IMR-90 (cell line): ENCODE results near the gene SLC39A3. TPM values are rescaled to one million over a fixed set of nuclear protein-coding genes. Genes with fewer than 3 reads are reported as not detected.

Source experiments
- ATAC-seq: fragments of 200-7000 bp; cut with Tn5 transposase; 2 replicates; pipeline ENCODE4 v1.9.1; 2020; ENCODE audit warnings: low read depth, mild to moderate bottlenecking, moderate library complexity
- BruUV-seq: library from RNA; stranded (reverse); fragments of 400-500 nt; replicated peaks from 2 replicates; lab custom pipeline; 2021; lab: Mats Ljungman, UMichigan
- CTCF ChIA-PET: fragments of 300-600 bp; formaldehyde crosslinking; extraction: SDS; loops from one replicate; lab custom pipeline; 2021; ENCODE audit warnings: antibody characterized with exemption; lab: Yijun Ruan, JAX
- POLR2A ChIA-PET: fragments of 300-600 bp; sonication (Branson Sonifier 250); formaldehyde crosslinking; loops from one replicate; lab custom pipeline; 2022; ENCODE audit warnings: antibody characterized with exemption; ENCODE audit not compliant: unreplicated experiment; lab: Charles Lee
- DNase-seq: peaks from one replicate; pipeline ENCODE4 v3.0.0; 2013
- H2AFZ ChIP-seq: replicated peaks from 2 replicates; pipeline ENCODE3; 2013; ENCODE audit warnings: low read length, mild to moderate bottlenecking; ENCODE audit not compliant: poor library complexity
- H2AK5ac ChIP-seq: 2 replicates; pipeline ENCODE4 v1.6.1; 2013; ENCODE audit warnings: low read depth, low read length, inconsistent platforms
- H2AK9ac ChIP-seq: replicated peaks from 2 replicates; pipeline ENCODE3; 2013; ENCODE audit warnings: mild to moderate bottlenecking, low read depth, low read length, moderate library complexity; ENCODE audit not compliant: poor library complexity
- H2BK120ac ChIP-seq: 2 replicates; pipeline ENCODE4 v1.6.1; 2013; ENCODE audit warnings: low read depth, low read length, inconsistent platforms
- H2BK15ac ChIP-seq: 3 replicates; pipeline ENCODE4 v1.6.1; 2013; ENCODE audit warnings: low read depth, low read length, inconsistent platforms
- H2BK20ac ChIP-seq: 2 replicates; pipeline ENCODE4 v1.6.1; 2013; ENCODE audit warnings: low read depth, mild to moderate bottlenecking, inconsistent platforms, low read length, moderate library complexity
- H2BK5ac ChIP-seq: 2 replicates; pipeline ENCODE4 v1.6.1; 2013; ENCODE audit warnings: mild to moderate bottlenecking, low read depth, low read length, inconsistent platforms; ENCODE audit not compliant: poor library complexity, severe bottlenecking
- H3K14ac ChIP-seq: replicated peaks from 2 replicates; pipeline ENCODE4 v1.6.1; 2013; ENCODE audit warnings: low read depth, low read length, inconsistent platforms
- H3K18ac ChIP-seq: 2 replicates; pipeline ENCODE4 v1.6.1; 2013; ENCODE audit warnings: low read depth, low read length, control low read depth
- H3K23ac ChIP-seq: 2 replicates; pipeline ENCODE4 v1.6.1; 2013; ENCODE audit warnings: low read depth, low read length, inconsistent platforms
- H3K27ac ChIP-seq: 2 replicates; pipeline ENCODE4 v1.5.1; 2013; ENCODE audit warnings: mild to moderate bottlenecking, control low read depth, low read length; ENCODE audit not compliant: insufficient read depth
- H3K27me3 ChIP-seq: 2 replicates; pipeline ENCODE4 v1.6.1; 2013; ENCODE audit warnings: low read length; ENCODE audit not compliant: control insufficient read depth, insufficient read depth
- H3K36me3 ChIP-seq: 2 replicates; pipeline ENCODE4 v1.6.1; 2013; ENCODE audit warnings: low read length, mixed read lengths; ENCODE audit not compliant: control insufficient read depth, insufficient read depth
- H3K4ac ChIP-seq: 2 replicates; pipeline ENCODE4 v1.6.1; 2013; ENCODE audit warnings: low read depth, low read length, inconsistent platforms
- H3K4me1 ChIP-seq: 2 replicates; pipeline ENCODE4 v1.6.1; 2013; ENCODE audit warnings: low read length, mixed read lengths; ENCODE audit not compliant: control insufficient read depth, insufficient read depth
- H3K4me2 ChIP-seq: 2 replicates; pipeline ENCODE4 v1.6.1; 2013; ENCODE audit warnings: low read depth, mild to moderate bottlenecking, control low read depth, low read length, moderate library complexity
- H3K4me3 ChIP-seq: 2 replicates; pipeline ENCODE4 v1.5.1; 2013; ENCODE audit warnings: low read depth, mild to moderate bottlenecking, control low read depth, low read length, moderate library complexity; ENCODE audit not compliant: insufficient read depth
- H3K56ac ChIP-seq: 2 replicates; pipeline ENCODE4 v1.6.1; 2013; ENCODE audit warnings: low read length, inconsistent platforms; ENCODE audit not compliant: insufficient read depth; ENCODE audit errors: extremely low read depth
- H3K79me1 ChIP-seq, 2 experiments: 2 replicates each; pipeline ENCODE4 v1.6.1; 2013; ENCODE audit warnings: low read length in 2 of 2, inconsistent platforms in 1 of 2, low read depth in 1 of 2
- H3K9ac ChIP-seq: 2 replicates; pipeline ENCODE4 v1.6.1; 2013; ENCODE audit warnings: low read depth, low read length, control low read depth
- H3K9me1 ChIP-seq: 2 replicates; pipeline ENCODE4 v1.6.1; 2013; ENCODE audit warnings: low read length, inconsistent platforms; ENCODE audit not compliant: insufficient read depth
- H3K9me3 ChIP-seq: 2 replicates; pipeline ENCODE4 v1.6.1; 2013; ENCODE audit warnings: low read length; ENCODE audit not compliant: control insufficient read depth, insufficient read depth
- H4K20me1 ChIP-seq: 2 replicates; pipeline ENCODE4 v1.6.1; 2013; ENCODE audit warnings: low read length, inconsistent platforms; ENCODE audit not compliant: insufficient read depth
- H4K5ac ChIP-seq: 2 replicates; pipeline ENCODE4 v1.6.1; 2013; ENCODE audit warnings: mild to moderate bottlenecking, low read depth, low read length, control low read depth
- H4K8ac ChIP-seq, 2 experiments: 2 replicates each; pipeline ENCODE4 v1.6.1; 2013; ENCODE audit warnings: low read depth in 2 of 2, low read length in 2 of 2, control low read depth in 1 of 2, inconsistent platforms in 1 of 2
- H4K91ac ChIP-seq: 2 replicates; pipeline ENCODE4 v1.6.1; 2013; ENCODE audit warnings: low read depth, low read length, inconsistent platforms; ENCODE audit not compliant: insufficient read depth
- BHLHE40 ChIP-seq: fragments of 150-350 bp; IDR thresholded peaks from 2 replicates; pipeline ENCODE4 v1.6.1; 2016; ENCODE audit warnings: mild to moderate bottlenecking, low read depth, low read length
- CEBPB ChIP-seq: IDR thresholded peaks from 2 replicates; pipeline ENCODE4 v1.6.1; 2012; ENCODE audit warnings: low read depth, low read length, improper control_type of control experiment
- CHD1 ChIP-seq: IDR thresholded peaks from 2 replicates; pipeline ENCODE4 v1.6.1; 2012; ENCODE audit warnings: low read depth, low read length, improper control_type of control experiment
- CTCF ChIP-seq: conservative IDR thresholded peaks from 2 replicates; pipeline ENCODE4 v1.5.1; 2012; ENCODE audit warnings: mild to moderate bottlenecking, low read depth, low read length, improper control_type of control experiment
- ELK1 ChIP-seq: fragments of 150-350 bp; IDR thresholded peaks from 2 replicates; pipeline ENCODE4 v1.6.1; 2016; ENCODE audit warnings: low read depth, mild to moderate bottlenecking, low read length, moderate library complexity, borderline replicate concordance
- MAFK ChIP-seq: IDR thresholded peaks from 2 replicates; pipeline ENCODE4 v1.6.1; 2012; ENCODE audit warnings: low read depth, low read length, improper control_type of control experiment
- MAZ ChIP-seq: IDR thresholded peaks from 2 replicates; pipeline ENCODE4 v1.6.1; 2012; ENCODE audit warnings: low read depth, mild to moderate bottlenecking, low read length, improper control_type of control experiment, moderate library complexity, borderline replicate concordance
- MXI1 ChIP-seq: IDR thresholded peaks from 2 replicates; pipeline ENCODE4 v1.6.1; 2012; ENCODE audit warnings: low read depth, mild to moderate bottlenecking, low read length, moderate library complexity, borderline replicate concordance
- NFE2L2 ChIP-seq: fragments of 150-350 bp; IDR thresholded peaks from 2 replicates; pipeline ENCODE4 v1.6.1; 2016; ENCODE audit warnings: low read depth, mild to moderate bottlenecking, low read length
- POLR2A ChIP-seq: IDR thresholded peaks from 2 replicates; pipeline ENCODE4 v1.6.1; 2012; ENCODE audit warnings: mild to moderate bottlenecking, low read depth, low read length
- RAD21 ChIP-seq: IDR thresholded peaks from 2 replicates; pipeline ENCODE4 v1.6.1; 2012; ENCODE audit warnings: low read length, improper control_type of control experiment
- RCOR1 ChIP-seq: IDR thresholded peaks from 2 replicates; pipeline ENCODE4 v1.6.1; 2012; ENCODE audit warnings: mild to moderate bottlenecking, low read length, improper control_type of control experiment; ENCODE audit not compliant: insufficient replicate concordance
- RFX5 ChIP-seq: IDR thresholded peaks from 2 replicates; pipeline ENCODE4 v1.8.0; 2012; ENCODE audit warnings: low read depth, mild to moderate bottlenecking, low read length, moderate library complexity
- SMC3 ChIP-seq: fragments of 150-350 bp; IDR thresholded peaks from 2 replicates; pipeline ENCODE4 v1.6.1; 2016; ENCODE audit warnings: low read depth, mild to moderate bottlenecking, antibody characterized with exemption, low read length, moderate library complexity
- USF2 ChIP-seq: fragments of 150-350 bp; IDR thresholded peaks from 2 replicates; pipeline ENCODE4 v1.6.1; 2017; ENCODE audit warnings: mild to moderate bottlenecking, antibody characterized with exemption, low read length, low read depth
- WGBS, 2 experiments: methylation state at CpG; one replicate each; pipeline versions ENCODE4 v1.1.5 to v1.1.7; 2013; ENCODE audit warnings: missing lambda C conversion rate in 2 of 2; ENCODE audit not compliant: insufficient read length in 1 of 2; ENCODE audit errors: extremely low coverage in 2 of 2; 5-methylcytosine and 5-hydroxymethylcytosine counted together
- dilution Hi-C: fragments of 300-500 bp; cut with HindIII; formaldehyde crosslinking; loops from one replicate; pipeline ENCODE4 v1.14.3; 2018; ENCODE audit warnings: low sequenced_read_pairs; ENCODE audit not compliant: unreplicated experiment
- in situ Hi-C: fragments of 300-500 bp; cut with MboI; formaldehyde crosslinking; loops from 3 replicates; pipeline ENCODE4 v1.14.3; 2019; ENCODE audit warnings: low sequenced_read_pairs, inconsistent platforms, mixed read lengths
- intact Hi-C: fragments of 100-400 bp; cut with micrococcal nuclease; formaldehyde crosslinking; loops from 2 replicates; pipeline ENCODE4 v1.10.0; 2022
- polyA plus RNA-seq, 3 experiments: library from polyadenylated mRNA; depleted of rRNA; stranded (reverse); fragments of >200 nt; gene quantifications; 2 replicates each; pipeline ENCODE4 v1.2.3, GENCODE V29; 2012; ENCODE audit warnings: low replicate concordance in 1 of 3
- total RNA-seq: library from RNA; depleted of rRNA; stranded (reverse); fragments of >200 nt; gene quantifications from 2 replicates; pipeline ENCODE4 v1.2.3, GENCODE V29; 2012

The SLC39A3 gene
- total and polyA plus RNA-seq, 2 of the 4 experiments (the other 2 are of a cell fraction), result 12.4 to 38.2 TPM

GRCh38 chr19:2768365-2769132 is 28.7 kb upstream of the SLC39A3 start:
- H3K27ac ChIP-seq, result no peak overlapping the region
- H4K20me1 ChIP-seq, result peaks cover 52% of the 10 kb centered on the region
- peaks cover 37% of the 10 kb centered on the region for H3K36me3 ChIP-seq
- no peak overlapping the region for H3K4me3 ChIP-seq
- H4K91ac ChIP-seq, result no peak overlapping the region
- H3K4ac ChIP-seq, result no peak overlapping the region
- peaks cover 2% of the 10 kb centered on the region; the same call in 1 of the 2 replicates for H3K4me1 ChIP-seq
- WGBS, 2 experiments, result 95% methylated on average over 21 of the region's 29 CpGs; no CpG with 5 or more reads in 1 of the 2 experiments
- no peak overlapping the region for H3K23ac ChIP-seq
- no peaks in the 10 kb centered on the region for H3K9me1 ChIP-seq
- no peaks in the 10 kb centered on the region for H3K9me3 ChIP-seq
- no peaks in the 10 kb centered on the region for H3K27me3 ChIP-seq
- POLR2A ChIA-PET, result no interaction called here
- no TSS peak for BruUV-seq
- no peak overlapping the region for H2AFZ ChIP-seq
- H3K14ac ChIP-seq, result no peak overlapping the region
- no peak overlapping the region for H4K5ac ChIP-seq
- H3K9ac ChIP-seq, result no peak overlapping the region
- H2AK9ac ChIP-seq, result no peak overlapping the region
- H3K56ac ChIP-seq, result no peak overlapping the region
- no peak overlapping the region for H2BK20ac ChIP-seq
- intact Hi-C loops, result no loop called here
- CTCF ChIA-PET, result no interaction called here
- ATAC-seq (no peak), DNase-seq (no peak)
- no peak overlapping the region for H3K4me2 ChIP-seq
- no peak overlapping the region for H2BK120ac ChIP-seq
- no peak overlapping the region for H2BK5ac ChIP-seq
- H2AK5ac ChIP-seq, result no peak overlapping the region
- dilution Hi-C loops, result no loop called here
- peaks cover 0 to 44% of the 10 kb centered on the region in 2 experiments; a peak in 2 of 4 replicates for H3K79me1 ChIP-seq
- no peak overlapping the region for H3K18ac ChIP-seq
- H4K8ac ChIP-seq, result no peak overlapping the region
- no peak overlapping the region for H2BK15ac ChIP-seq
- in situ Hi-C loops, result no loop called here
- TF ChIP-seq MAFK (no peak), RAD21 (no peak), MXI1 (no peak), BHLHE40 (no peak), POLR2A (no peak), USF2 (no peak), NFE2L2 (no peak), RFX5 (no peak), RCOR1 (no peak), MAZ (no peak), ELK1 (no peak), CHD1 (no peak), CEBPB (no peak), SMC3 (no peak), CTCF (no peak)
